ENCODE results near the gene MRPL38.

DNA sequence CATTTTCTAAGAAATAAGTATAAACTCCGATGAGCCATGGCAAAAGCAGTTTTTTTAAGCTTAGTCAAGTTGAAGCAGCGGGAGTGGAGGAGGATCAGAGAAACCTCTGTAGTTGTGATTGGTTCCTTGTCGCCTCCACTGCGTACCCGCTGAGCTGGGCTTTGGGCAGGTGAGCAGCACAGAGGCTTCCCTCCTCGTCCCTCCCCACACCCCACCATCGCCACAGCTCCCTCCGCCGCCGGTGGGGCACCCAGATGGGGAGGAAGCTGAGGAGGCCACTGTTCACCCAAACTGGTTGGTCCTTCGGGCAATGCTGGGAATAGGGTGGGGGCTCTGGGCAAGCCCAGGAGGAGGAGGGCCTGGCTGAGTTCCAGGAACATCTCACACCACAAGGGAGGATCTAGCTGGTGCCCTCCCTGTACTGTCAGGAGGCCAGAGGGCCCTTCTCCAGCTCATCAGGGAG, 5.2 kb upstream of the MRPL38 start:
- TF ChIP-seq, protein P1, sequence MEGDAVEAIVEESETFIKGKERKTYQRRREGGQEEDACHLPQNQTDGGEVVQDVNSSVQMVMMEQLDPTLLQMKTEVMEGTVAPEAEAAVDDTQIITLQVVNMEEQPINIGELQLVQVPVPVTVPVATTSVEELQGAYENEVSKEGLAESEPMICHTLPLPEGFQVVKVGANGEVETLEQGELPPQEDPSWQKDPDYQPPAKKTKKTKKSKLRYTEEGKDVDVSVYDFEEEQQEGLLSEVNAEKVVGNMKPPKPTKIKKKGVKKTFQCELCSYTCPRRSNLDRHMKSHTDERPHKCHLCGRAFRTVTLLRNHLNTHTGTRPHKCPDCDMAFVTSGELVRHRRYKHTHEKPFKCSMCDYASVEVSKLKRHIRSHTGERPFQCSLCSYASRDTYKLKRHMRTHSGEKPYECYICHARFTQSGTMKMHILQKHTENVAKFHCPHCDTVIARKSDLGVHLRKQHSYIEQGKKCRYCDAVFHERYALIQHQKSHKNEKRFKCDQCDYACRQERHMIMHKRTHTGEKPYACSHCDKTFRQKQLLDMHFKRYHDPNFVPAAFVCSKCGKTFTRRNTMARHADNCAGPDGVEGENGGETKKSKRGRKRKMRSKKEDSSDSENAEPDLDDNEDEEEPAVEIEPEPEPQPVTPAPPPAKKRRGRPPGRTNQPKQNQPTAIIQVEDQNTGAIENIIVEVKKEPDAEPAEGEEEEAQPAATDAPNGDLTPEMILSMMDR (IDR thresholded peaks at IDR 0.05), result no peak
- TF ChIP-seq POLR2A (IDR thresholded peaks at IDR 0.05), result no peak
